Measurements from ENCODE around the gene CCNA2.

The CCNA2 gene

DNA sequence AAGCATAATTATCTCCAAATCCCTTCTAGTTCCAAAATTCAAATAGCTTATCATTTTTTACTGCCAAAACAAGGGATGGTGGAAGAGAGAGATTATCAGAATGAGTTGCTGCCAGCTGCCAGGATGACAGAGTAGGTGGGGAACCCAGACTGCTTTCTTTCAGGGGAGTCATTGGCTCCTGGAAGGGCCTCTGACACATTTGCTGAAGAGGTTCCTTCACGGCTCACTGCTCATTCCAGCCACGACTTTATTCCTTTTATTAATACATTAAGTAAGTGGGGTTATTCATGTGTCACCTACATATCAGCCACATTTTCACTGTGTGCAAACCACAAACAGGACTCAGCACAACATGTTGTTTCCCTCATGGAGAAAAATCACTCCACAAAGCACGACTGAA, 46.1 kb downstream of the CCNA2 start:
- no peak overlapping the region for H3K4me3 ChIP-seq (replicated peaks; ENCODE audit: insufficient read depth, low read length)
- TF ChIP-seq SPI1 (IDR thresholded peaks at IDR 0.05; ENCODE audit: borderline replicate concordance, low read depth) (no peak), GABPA (IDR thresholded peaks at IDR 0.05; ENCODE audit: low read depth) (no peak), POLR2AphosphoS5 (IDR thresholded peaks at IDR 0.05; ENCODE audit: low read depth) (no peak)
- TF ChIP-seq, protein P1, sequence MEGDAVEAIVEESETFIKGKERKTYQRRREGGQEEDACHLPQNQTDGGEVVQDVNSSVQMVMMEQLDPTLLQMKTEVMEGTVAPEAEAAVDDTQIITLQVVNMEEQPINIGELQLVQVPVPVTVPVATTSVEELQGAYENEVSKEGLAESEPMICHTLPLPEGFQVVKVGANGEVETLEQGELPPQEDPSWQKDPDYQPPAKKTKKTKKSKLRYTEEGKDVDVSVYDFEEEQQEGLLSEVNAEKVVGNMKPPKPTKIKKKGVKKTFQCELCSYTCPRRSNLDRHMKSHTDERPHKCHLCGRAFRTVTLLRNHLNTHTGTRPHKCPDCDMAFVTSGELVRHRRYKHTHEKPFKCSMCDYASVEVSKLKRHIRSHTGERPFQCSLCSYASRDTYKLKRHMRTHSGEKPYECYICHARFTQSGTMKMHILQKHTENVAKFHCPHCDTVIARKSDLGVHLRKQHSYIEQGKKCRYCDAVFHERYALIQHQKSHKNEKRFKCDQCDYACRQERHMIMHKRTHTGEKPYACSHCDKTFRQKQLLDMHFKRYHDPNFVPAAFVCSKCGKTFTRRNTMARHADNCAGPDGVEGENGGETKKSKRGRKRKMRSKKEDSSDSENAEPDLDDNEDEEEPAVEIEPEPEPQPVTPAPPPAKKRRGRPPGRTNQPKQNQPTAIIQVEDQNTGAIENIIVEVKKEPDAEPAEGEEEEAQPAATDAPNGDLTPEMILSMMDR (IDR thresholded peaks at IDR 0.05; ENCODE audit: insufficient read depth, low read length): no peak
- TF ChIP-seq, protein P2, sequence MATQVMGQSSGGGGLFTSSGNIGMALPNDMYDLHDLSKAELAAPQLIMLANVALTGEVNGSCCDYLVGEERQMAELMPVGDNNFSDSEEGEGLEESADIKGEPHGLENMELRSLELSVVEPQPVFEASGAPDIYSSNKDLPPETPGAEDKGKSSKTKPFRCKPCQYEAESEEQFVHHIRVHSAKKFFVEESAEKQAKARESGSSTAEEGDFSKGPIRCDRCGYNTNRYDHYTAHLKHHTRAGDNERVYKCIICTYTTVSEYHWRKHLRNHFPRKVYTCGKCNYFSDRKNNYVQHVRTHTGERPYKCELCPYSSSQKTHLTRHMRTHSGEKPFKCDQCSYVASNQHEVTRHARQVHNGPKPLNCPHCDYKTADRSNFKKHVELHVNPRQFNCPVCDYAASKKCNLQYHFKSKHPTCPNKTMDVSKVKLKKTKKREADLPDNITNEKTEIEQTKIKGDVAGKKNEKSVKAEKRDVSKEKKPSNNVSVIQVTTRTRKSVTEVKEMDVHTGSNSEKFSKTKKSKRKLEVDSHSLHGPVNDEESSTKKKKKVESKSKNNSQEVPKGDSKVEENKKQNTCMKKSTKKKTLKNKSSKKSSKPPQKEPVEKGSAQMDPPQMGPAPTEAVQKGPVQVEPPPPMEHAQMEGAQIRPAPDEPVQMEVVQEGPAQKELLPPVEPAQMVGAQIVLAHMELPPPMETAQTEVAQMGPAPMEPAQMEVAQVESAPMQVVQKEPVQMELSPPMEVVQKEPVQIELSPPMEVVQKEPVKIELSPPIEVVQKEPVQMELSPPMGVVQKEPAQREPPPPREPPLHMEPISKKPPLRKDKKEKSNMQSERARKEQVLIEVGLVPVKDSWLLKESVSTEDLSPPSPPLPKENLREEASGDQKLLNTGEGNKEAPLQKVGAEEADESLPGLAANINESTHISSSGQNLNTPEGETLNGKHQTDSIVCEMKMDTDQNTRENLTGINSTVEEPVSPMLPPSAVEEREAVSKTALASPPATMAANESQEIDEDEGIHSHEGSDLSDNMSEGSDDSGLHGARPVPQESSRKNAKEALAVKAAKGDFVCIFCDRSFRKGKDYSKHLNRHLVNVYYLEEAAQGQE (IDR thresholded peaks at IDR 0.05; ENCODE audit: insufficient replicate concordance, low read depth): no peak
- no peak for DNase-seq (ENCODE audit: low read depth in 1 of 2, low spot score in 1 of 2)
- H3K27ac ChIP-seq (replicated peaks): no peak overlapping the region
- H3K27me3 ChIP-seq (ENCODE audit: insufficient read depth, poor library complexity, severe bottlenecking): no peaks in the 10 kb centered on the region

DNA sequence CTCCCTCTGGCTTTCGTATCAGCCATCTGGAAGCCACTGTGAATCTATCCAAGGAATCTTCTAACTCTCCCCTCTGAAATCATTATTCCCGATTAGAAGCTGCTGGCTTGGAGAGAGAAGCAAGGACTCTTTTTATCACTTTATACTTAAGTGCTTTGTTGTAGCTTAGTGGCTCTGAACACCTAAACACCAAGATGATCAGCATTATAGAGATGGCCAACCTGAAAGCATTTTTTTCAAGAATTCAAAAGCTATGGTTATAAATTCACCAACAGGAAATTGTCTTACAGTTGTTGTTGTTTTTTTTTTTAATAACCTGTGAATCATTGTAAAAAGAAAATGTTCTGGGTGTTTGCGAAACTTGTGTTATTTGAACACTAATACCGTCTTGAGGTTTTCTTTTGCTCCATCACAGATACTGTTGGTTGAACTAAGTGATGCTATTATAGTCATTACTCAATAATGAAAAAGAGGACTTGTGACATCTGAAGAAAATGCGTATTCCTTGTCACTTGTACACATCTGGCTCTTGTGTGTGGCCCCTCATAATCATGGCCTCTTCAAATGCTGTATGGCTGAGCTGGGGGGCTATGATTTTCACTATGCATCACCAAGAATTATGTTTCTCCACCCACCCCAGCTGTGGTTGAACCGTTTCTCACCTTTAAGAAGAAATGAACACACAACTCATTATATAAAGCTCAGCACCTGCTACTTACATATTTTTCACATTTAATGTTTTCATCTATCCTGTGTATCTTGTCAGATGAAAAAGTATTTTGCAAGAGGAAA, 46.9 kb downstream of the CCNA2 start:
- TF ChIP-seq, protein P1 (IDR thresholded peaks at IDR 0.05; ENCODE audit: insufficient read depth, low read length): no peak
- TF ChIP-seq GABPA (IDR thresholded peaks at IDR 0.05; ENCODE audit: low read depth): no peak
- no peak for TF ChIP-seq SPI1 (IDR thresholded peaks at IDR 0.05; ENCODE audit: borderline replicate concordance, low read depth)
- TF ChIP-seq POLR2AphosphoS5 (IDR thresholded peaks at IDR 0.05; ENCODE audit: low read depth): no peak
- TF ChIP-seq, protein P2 (IDR thresholded peaks at IDR 0.05; ENCODE audit: insufficient replicate concordance, low read depth): no peak
- Histone ChIP-seq H3K27me3 (ENCODE audit: insufficient read depth, poor library complexity, severe bottlenecking) (no peaks in the 10 kb centered on the region), H3K4me3 (replicated peaks; ENCODE audit: insufficient read depth, low read length) (no peak overlapping the region), H3K27ac (replicated peaks) (no peak overlapping the region)
- DNase-seq (ENCODE audit: low read depth in 1 of 2, low spot score in 1 of 2): no peak

DNA sequence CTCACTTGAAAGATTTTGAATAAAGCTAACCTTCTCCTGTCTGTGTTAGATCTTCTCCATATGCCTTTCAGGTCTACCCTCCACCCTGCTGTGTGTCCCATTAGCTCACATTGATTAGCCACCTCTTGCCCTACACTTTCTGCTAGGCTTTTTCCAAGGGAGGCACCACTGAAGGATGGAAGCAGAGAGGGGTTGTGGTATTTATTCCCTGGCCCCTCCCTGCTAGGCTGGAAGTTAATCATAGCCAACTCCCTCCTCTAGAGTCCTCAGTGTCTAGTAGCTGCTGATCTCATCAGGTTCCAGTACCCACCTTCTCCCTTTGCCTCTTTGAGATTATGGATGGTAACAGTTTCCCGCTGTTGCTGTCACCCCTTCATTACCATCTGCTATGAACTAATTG, 49.8 kb downstream of the CCNA2 start:
- TF ChIP-seq, protein P1 (IDR thresholded peaks at IDR 0.05; ENCODE audit: insufficient read depth, low read length): no peak
- TF ChIP-seq GABPA (IDR thresholded peaks at IDR 0.05; ENCODE audit: low read depth) (no peak), SPI1 (IDR thresholded peaks at IDR 0.05; ENCODE audit: borderline replicate concordance, low read depth) (no peak), POLR2AphosphoS5 (IDR thresholded peaks at IDR 0.05; ENCODE audit: low read depth) (no peak)
- TF ChIP-seq, protein P2 (IDR thresholded peaks at IDR 0.05; ENCODE audit: insufficient replicate concordance, low read depth): no peak
- DNase-seq (ENCODE audit: low read depth in 1 of 2, low spot score in 1 of 2): no peak
- H3K27ac ChIP-seq (replicated peaks): no peak overlapping the region

More for the DNA sequence above, 49.8 kb downstream of the CCNA2 start:
- Histone ChIP-seq H3K27me3 (ENCODE audit: insufficient read depth, poor library complexity, severe bottlenecking) (no peaks in the 10 kb centered on the region), H3K4me3 (replicated peaks; ENCODE audit: insufficient read depth, low read length) (no peak overlapping the region)

Data from HL-60 (cell line).